DOHH2 (cell line): ENCODE data around the gene GKN1.
A peak's percentile ranks its signal among the peaks of the same experiment; 100 is the strongest.

ENCODE experiments used
- H3F3A ChIP-seq: fragments of 200-600 bp; sonication (generic), shearing (Covaris generic); 2 replicates; pipeline ENCODE4 v1.6.0; 2016; ENCODE audit warnings: antibody characterized with exemption, mild to moderate bottlenecking; ENCODE audit not compliant: control insufficient read depth, insufficient read depth
- H3K27ac ChIP-seq: fragments of 200-600 bp; sonication (generic); 2 replicates; pipeline ENCODE4 v1.5.1; 2014; ENCODE audit warnings: low read depth, mild to moderate bottlenecking, low read length, moderate library complexity
- H3K27me3 ChIP-seq: fragments of 200-600 bp; sonication (generic); 2 replicates; pipeline ENCODE4 v1.6.1; 2014; ENCODE audit warnings: mild to moderate bottlenecking, low read length, mixed read lengths; ENCODE audit not compliant: control insufficient read depth
- H3K36me3 ChIP-seq: fragments of 200-600 bp; sonication (generic); 2 replicates; pipeline ENCODE4 v1.6.1; 2014; ENCODE audit warnings: mild to moderate bottlenecking, low read length, moderate library complexity, mixed read lengths; ENCODE audit not compliant: control insufficient read depth
- H3K4me1 ChIP-seq: fragments of 200-600 bp; sonication (generic); 2 replicates; pipeline ENCODE4 v1.6.1; 2014; ENCODE audit warnings: mild to moderate bottlenecking, low read length, mixed read lengths; ENCODE audit not compliant: control insufficient read depth
- H3K4me2 ChIP-seq: fragments of 200-600 bp; sonication (generic); 2 replicates; pipeline ENCODE4 v1.6.0; 2014; ENCODE audit warnings: mild to moderate bottlenecking, low read length, moderate library complexity
- H3K4me3 ChIP-seq: fragments of 200-600 bp; sonication (generic); 2 replicates; pipeline ENCODE4 v1.5.1; 2014; ENCODE audit warnings: mild to moderate bottlenecking, low read length, mixed read lengths
- H3K79me2 ChIP-seq: fragments of 200-600 bp; sonication (generic); 2 replicates; pipeline ENCODE4 v1.6.1; 2014; ENCODE audit warnings: mild to moderate bottlenecking, low read length, mixed read lengths; ENCODE audit not compliant: control insufficient read depth
- H3K9me2 ChIP-seq: fragments of 200-600 bp; sonication (generic); replicated peaks from 2 replicates; pipeline ENCODE4 v1.6.1; 2014; ENCODE audit warnings: mild to moderate bottlenecking, low read length, mixed read lengths; ENCODE audit not compliant: control insufficient read depth
- H3K9me3 ChIP-seq: fragments of 200-600 bp; sonication (generic); 2 replicates; pipeline ENCODE4 v1.6.1; 2014; ENCODE audit warnings: antibody characterized with exemption, low read length, mixed read lengths; ENCODE audit not compliant: control insufficient read depth, insufficient read depth
- H4K20me1 ChIP-seq: fragments of 200-600 bp; sonication (generic); 2 replicates; pipeline ENCODE4 v1.6.0; 2014; ENCODE audit warnings: low read depth, mild to moderate bottlenecking, antibody characterized with exemption, low read length, moderate library complexity; ENCODE audit not compliant: control insufficient read depth, insufficient read depth
- CTCF ChIP-seq: fragments of 200-600 bp; sonication (generic); IDR thresholded peaks from one replicate; pipeline ENCODE4 v1.5.1; 2014; ENCODE audit warnings: antibody characterized with exemption, mild to moderate bottlenecking, low read depth, low read length; ENCODE audit not compliant: poor library complexity, severe bottlenecking
- EZH2phosphoT487 ChIP-seq: fragments of 200-600 bp; sonication (generic); IDR thresholded peaks from 2 replicates; pipeline ENCODE4 v1.6.1; 2017; ENCODE audit warnings: borderline replicate concordance, mild to moderate bottlenecking, antibody characterized with exemption, low read length, moderate library complexity, mixed read lengths

GKN1 gene

GRCh38 chr2:68974251-68974650 is at the start of gene GKN1:
Gene GKN1 (plus strand): TSS chr2:68974636. CDS start chr2:68974678, 42 bp downstream.
- no peaks in the 10 kb centered on the region for H3K9me3 ChIP-seq
- no peaks in the 10 kb centered on the region for H3K36me3 ChIP-seq
- H3K79me2 ChIP-seq, result no peaks in the 10 kb centered on the region
- TF ChIP-seq CTCF (no peak), EZH2phosphoT487 (no peak)
- H3K4me2 ChIP-seq, result no peak within 1 kb of the TSS
- H3K27me3 ChIP-seq, result peaks cover 13% of the 10 kb centered on the region
- H3K4me1 ChIP-seq, result no peaks in the 10 kb centered on the region
- no peaks in the 10 kb centered on the region for H4K20me1 ChIP-seq
- H3K9me2 ChIP-seq, result no peaks in the 10 kb centered on the region
- no peaks in the 10 kb centered on the region for H3F3A ChIP-seq
- H3K27ac ChIP-seq, result no peak within 1 kb of the TSS
- no peak within 1 kb of the TSS for H3K4me3 ChIP-seq

GRCh38 chr2:68925295-68925896 is 49.0 kb upstream of the GKN1 start:
- Histone ChIP-seq H3K4me2 (peak overlapping the region; percentile 37; the same call in 1 of the 2 replicates), H3K27me3 (peaks cover 6% of the 10 kb centered on the region; the same call in 1 of the 2 replicates), H3K9me3 (no peaks in the 10 kb centered on the region), H3K4me3 (no peak overlapping the region), H3K36me3 (no peaks in the 10 kb centered on the region), H3K9me2 (no peaks in the 10 kb centered on the region), H3K4me1 (peaks cover 4% of the 10 kb centered on the region), H3K27ac (no peak overlapping the region), H3F3A (no peaks in the 10 kb centered on the region), H4K20me1 (no peaks in the 10 kb centered on the region), H3K79me2 (no peaks in the 10 kb centered on the region)
- TF ChIP-seq EZH2phosphoT487 (no peak), CTCF (peak; percentile 86)

GRCh38 chr2:68926796-68927195 is 47.6 kb upstream of the GKN1 start:
- Histone ChIP-seq H3K27ac (no peak overlapping the region), H3F3A (no peaks in the 10 kb centered on the region), H3K4me1 (peaks cover 4% of the 10 kb centered on the region), H3K27me3 (peaks cover 6% of the 10 kb centered on the region; the same call in 1 of the 2 replicates), H3K36me3 (no peaks in the 10 kb centered on the region), H3K79me2 (no peaks in the 10 kb centered on the region), H3K4me3 (no peak overlapping the region), H3K9me3 (no peaks in the 10 kb centered on the region), H3K9me2 (no peaks in the 10 kb centered on the region), H3K4me2 (no peak overlapping the region), H4K20me1 (no peaks in the 10 kb centered on the region)
- TF ChIP-seq EZH2phosphoT487, result no peak
- TF ChIP-seq CTCF, result no peak
